WERI-Rb-1 (cell line): ENCODE measurements around the gene AARS2.

Experiments used
- DNase-seq: peaks from one replicate; pipeline ENCODE4 v3.0.0-alpha.2; 2020
- H3K27ac ChIP-seq: fragments of 250-450 bp; sonication (Bioruptor Pico); 2 replicates; pipeline ENCODE4 v1.5.1; 2020; ENCODE audit warnings: mild to moderate bottlenecking, moderate library complexity
- H3K27me3 ChIP-seq: fragments of 250-450 bp; sonication (Bioruptor Pico); 2 replicates; pipeline ENCODE4 v1.5.1; 2021; ENCODE audit warnings: mild to moderate bottlenecking, low read depth, moderate library complexity; ENCODE audit not compliant: insufficient read depth, severe bottlenecking
- H3K36me3 ChIP-seq: fragments of 250-450 bp; sonication (Bioruptor Pico); 2 replicates; pipeline ENCODE4 v1.5.1; 2020; ENCODE audit warnings: mild to moderate bottlenecking, moderate library complexity
- H3K4me3 ChIP-seq: 2 replicates; pipeline ENCODE4 v1.5.1; 2011; ENCODE audit warnings: low read depth, mild to moderate bottlenecking, control low read depth, low read length
- H3K9me3 ChIP-seq: fragments of 250-450 bp; sonication (Bioruptor Pico); 2 replicates; pipeline ENCODE4 v1.5.1; 2021; ENCODE audit warnings: mild to moderate bottlenecking, moderate library complexity; ENCODE audit not compliant: severe bottlenecking
- TF ChIP-seq, protein P1 (sequence below): IDR thresholded peaks from 2 replicates; pipeline ENCODE4 v1.5.1; 2011; ENCODE audit warnings: low read depth, mild to moderate bottlenecking, control low read depth, inconsistent platforms, low read length

Gene AARS2

GRCh38 chr6:44311767-44312166, 1.4 kb downstream of the AARS2 start:
- Histone ChIP-seq H3K9me3 (no peaks in the 10 kb centered on the region), H3K27me3 (no peaks in the 10 kb centered on the region), H3K36me3 (peaks cover 60% of the 10 kb centered on the region), H3K27ac (no peak overlapping the region; the same call in 1 of the 2 replicates), H3K4me3 (no peak overlapping the region)
- TF ChIP-seq, protein P1, sequence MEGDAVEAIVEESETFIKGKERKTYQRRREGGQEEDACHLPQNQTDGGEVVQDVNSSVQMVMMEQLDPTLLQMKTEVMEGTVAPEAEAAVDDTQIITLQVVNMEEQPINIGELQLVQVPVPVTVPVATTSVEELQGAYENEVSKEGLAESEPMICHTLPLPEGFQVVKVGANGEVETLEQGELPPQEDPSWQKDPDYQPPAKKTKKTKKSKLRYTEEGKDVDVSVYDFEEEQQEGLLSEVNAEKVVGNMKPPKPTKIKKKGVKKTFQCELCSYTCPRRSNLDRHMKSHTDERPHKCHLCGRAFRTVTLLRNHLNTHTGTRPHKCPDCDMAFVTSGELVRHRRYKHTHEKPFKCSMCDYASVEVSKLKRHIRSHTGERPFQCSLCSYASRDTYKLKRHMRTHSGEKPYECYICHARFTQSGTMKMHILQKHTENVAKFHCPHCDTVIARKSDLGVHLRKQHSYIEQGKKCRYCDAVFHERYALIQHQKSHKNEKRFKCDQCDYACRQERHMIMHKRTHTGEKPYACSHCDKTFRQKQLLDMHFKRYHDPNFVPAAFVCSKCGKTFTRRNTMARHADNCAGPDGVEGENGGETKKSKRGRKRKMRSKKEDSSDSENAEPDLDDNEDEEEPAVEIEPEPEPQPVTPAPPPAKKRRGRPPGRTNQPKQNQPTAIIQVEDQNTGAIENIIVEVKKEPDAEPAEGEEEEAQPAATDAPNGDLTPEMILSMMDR: no peak
- DNase-seq: no peak

DNA sequence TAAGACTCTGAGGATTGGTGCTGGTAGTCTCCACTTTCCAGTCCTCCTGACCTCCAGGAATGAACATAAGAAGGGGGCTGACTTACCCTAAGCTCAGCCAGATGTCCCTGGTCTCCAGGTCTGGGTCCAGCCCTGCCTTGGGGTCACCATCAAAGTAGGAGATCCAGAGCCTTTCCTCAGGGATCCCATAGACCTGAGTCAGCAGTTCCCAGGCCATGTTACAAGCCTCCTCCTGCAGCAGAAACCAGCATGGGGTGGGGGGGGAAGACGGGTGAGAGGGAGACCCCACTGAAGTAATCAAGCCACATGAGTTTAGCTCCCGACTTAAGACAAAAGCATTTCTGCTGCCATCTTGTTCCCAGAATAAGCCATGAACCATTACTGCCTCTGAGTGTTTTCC, 1.8 kb downstream of the AARS2 start:
- H3K4me3 ChIP-seq: no peak overlapping the region
- no peak overlapping the region; the same call in 1 of the 2 replicates for H3K27ac ChIP-seq
- H3K36me3 ChIP-seq: peaks cover 65% of the 10 kb centered on the region
- H3K27me3 ChIP-seq: no peaks in the 10 kb centered on the region
- no peak for DNase-seq
- TF ChIP-seq, protein P1: no peak
- no peaks in the 10 kb centered on the region for H3K9me3 ChIP-seq

DNA sequence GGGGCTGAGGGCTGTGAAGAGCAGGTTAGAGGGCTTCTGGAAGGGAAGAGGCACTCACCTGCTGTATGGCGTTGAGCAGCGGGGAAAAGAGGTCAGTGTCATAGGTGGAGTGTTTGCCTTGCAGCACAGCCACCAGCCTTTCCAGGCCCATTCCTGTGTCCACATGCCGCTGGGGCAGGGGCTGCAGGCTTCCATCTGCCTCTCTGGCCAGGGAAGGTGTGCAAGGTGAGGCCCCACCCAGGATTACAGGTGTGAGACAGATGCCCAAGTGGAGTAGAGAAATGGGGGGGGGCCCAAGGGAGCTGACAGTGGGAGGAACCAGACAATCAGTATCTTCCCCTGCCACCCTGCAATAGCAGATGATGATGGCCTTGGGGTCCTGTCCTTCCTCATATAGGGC, 2.9 kb downstream of the AARS2 start:
- Histone ChIP-seq H3K27me3 (no peaks in the 10 kb centered on the region), H3K36me3 (peaks cover 75% of the 10 kb centered on the region), H3K27ac (peak overlapping the region; percentile 88), H3K9me3 (no peaks in the 10 kb centered on the region), H3K4me3 (no peak overlapping the region)
- DNase-seq: no peak
- TF ChIP-seq, protein P1: no peak

DNA sequence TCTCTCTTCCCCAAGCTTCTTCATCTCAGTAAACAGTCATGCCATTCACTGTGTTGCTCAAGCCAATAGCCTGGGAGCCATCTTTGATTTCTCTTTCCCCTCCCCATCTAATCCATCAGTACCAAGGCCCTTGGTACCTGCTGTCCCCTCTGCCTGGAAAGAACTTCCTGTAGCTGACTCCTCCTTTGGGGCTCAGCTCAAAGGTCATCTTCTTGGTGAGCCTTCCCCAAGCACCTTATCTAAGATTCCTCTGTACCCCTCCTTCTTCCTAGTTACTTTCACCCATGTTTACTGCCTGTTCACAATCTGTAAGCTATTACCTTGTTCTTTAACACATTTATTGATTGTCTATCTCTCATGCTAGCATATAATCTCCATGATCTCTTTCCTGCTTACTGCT, 3.5 kb downstream of the AARS2 start:
- peak overlapping the region; percentile 88 for H3K27ac ChIP-seq
- H3K36me3 ChIP-seq: peaks cover 81% of the 10 kb centered on the region
- no peaks in the 10 kb centered on the region for H3K9me3 ChIP-seq
- DNase-seq: no peak
- no peaks in the 10 kb centered on the region for H3K27me3 ChIP-seq
- TF ChIP-seq, protein P1: no peak
- H3K4me3 ChIP-seq: no peak overlapping the region

DNA sequence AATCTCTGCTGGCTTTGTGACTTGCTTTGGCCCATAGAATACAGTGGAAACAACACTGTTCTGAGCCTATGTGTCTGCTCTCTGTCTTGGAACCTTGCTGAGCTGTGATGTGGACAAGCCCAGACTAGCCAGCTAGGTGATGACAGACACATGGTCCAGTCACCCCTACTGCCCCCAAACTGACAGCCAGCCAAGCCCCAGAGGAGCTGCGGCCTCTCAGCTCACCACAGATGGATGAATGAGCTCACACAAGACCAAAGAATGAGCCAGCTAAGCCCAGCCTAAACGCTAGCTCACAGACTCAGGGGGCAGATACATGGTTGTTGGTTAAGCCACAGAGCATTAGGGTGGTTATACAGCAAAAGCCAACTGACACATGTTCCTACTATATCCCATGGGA, 4.1 kb downstream of the AARS2 start:
- peaks cover 87% of the 10 kb centered on the region for H3K36me3 ChIP-seq
- TF ChIP-seq, protein P1: no peak
- no peaks in the 10 kb centered on the region for H3K9me3 ChIP-seq
- H3K27me3 ChIP-seq: no peaks in the 10 kb centered on the region
- H3K4me3 ChIP-seq: no peak overlapping the region
- peak; percentile 95 for DNase-seq
- H3K27ac ChIP-seq: peak overlapping the region; percentile 88

DNA sequence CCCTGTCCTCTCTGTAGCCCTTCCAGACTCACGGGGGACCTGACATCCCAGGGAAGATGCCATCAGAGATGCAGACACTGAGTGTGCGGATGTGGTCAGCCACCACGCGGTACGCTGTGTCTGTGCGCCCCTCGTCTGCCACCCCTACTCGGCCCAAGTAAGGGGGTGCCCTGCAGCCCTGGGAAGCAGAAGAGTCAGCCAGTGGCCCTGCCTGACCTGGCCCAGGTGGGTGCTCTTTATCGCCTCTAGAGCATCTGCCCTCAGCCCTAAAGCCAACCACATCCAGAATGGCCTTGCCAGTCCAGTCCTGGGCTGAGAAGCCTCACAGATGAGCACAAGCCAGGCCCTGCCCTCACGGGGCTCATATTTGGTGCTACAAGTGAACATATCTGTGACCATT, 5.9 kb downstream of the AARS2 start:
- H3K27ac ChIP-seq: peak overlapping the region; percentile 88
- no peak for DNase-seq
- TF ChIP-seq, protein P1: no peak
- no peak overlapping the region for H3K4me3 ChIP-seq
- H3K27me3 ChIP-seq: no peaks in the 10 kb centered on the region
- peaks cover 100% of the 10 kb centered on the region for H3K36me3 ChIP-seq
- no peaks in the 10 kb centered on the region for H3K9me3 ChIP-seq
